ENCODE results near the gene RAB32. TPM values are rescaled to one million over a fixed set of nuclear protein-coding genes. Genes with fewer than 3 reads are reported as not detected.

Gene RAB32
- total RNA-seq, 1 donor from 2014 or later = 4.3 TPM

DNA sequence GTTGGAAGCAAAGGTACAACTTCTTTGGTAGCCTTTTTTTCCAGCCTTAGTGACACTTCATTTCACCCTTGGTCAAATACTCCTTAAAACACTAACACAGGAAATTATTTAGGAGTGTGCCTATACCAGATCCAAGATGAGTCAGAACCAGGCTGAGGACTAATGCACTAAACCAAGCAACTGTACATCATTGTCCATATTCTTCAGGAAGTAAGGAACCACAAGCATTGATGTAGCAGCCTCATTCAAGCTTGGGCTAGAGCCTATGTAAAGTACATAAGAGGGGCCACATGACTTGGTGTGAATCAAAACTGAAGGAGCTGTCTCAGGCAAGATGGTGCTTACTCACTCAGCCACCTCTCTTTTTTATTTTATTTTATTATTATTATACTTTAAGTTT is 34.4 kb downstream of the RAB32 start:
- H3K79me2 ChIP-seq (ENCODE audit: low read depth) = no peaks in the 10 kb centered on the region
- no peak overlapping the region for H3K4me3 Mint-ChIP-seq
- no peak overlapping the region for H3K27ac ChIP-seq
- H3K9ac ChIP-seq = no peak overlapping the region
- H3K4me3 ChIP-seq = no peak overlapping the region
- no peaks in the 10 kb centered on the region for H3F3A ChIP-seq (ENCODE audit: low read depth)
- H2AFZ ChIP-seq (replicated peaks) = no peak overlapping the region
- no peaks in the 10 kb centered on the region for H3K36me3 Mint-ChIP-seq
- no peak overlapping the region for H3K4me2 ChIP-seq
- no peaks in the 10 kb centered on the region for H3K36me3 ChIP-seq
- H3K4me1 Mint-ChIP-seq = no peaks in the 10 kb centered on the region
- no peaks in the 10 kb centered on the region for H3K27me3 Mint-ChIP-seq (ENCODE audit: insufficient read depth, low read depth)
- no peaks in the 10 kb centered on the region for H3K27me3 ChIP-seq
- H3K9me3 Mint-ChIP-seq = peaks cover 8% of the 10 kb centered on the region
- no peak overlapping the region for H3K27ac Mint-ChIP-seq
- no peaks in the 10 kb centered on the region for H4K20me1 ChIP-seq (ENCODE audit: low read depth)
- H3K4me1 ChIP-seq = no peaks in the 10 kb centered on the region
- DNase-seq (ENCODE audit: low spot score) = no peak
- H3K9me3 ChIP-seq (ENCODE audit: low read depth) = no peaks in the 10 kb centered on the region
- TF ChIP-seq, protein P1, sequence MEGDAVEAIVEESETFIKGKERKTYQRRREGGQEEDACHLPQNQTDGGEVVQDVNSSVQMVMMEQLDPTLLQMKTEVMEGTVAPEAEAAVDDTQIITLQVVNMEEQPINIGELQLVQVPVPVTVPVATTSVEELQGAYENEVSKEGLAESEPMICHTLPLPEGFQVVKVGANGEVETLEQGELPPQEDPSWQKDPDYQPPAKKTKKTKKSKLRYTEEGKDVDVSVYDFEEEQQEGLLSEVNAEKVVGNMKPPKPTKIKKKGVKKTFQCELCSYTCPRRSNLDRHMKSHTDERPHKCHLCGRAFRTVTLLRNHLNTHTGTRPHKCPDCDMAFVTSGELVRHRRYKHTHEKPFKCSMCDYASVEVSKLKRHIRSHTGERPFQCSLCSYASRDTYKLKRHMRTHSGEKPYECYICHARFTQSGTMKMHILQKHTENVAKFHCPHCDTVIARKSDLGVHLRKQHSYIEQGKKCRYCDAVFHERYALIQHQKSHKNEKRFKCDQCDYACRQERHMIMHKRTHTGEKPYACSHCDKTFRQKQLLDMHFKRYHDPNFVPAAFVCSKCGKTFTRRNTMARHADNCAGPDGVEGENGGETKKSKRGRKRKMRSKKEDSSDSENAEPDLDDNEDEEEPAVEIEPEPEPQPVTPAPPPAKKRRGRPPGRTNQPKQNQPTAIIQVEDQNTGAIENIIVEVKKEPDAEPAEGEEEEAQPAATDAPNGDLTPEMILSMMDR (IDR thresholded peaks at IDR 0.05) = no peak
- TF ChIP-seq EZH2 (IDR thresholded peaks at IDR 0.05) (no peak), EZH2phosphoT487 (IDR thresholded peaks at IDR 0.05) (no peak)

DNA sequence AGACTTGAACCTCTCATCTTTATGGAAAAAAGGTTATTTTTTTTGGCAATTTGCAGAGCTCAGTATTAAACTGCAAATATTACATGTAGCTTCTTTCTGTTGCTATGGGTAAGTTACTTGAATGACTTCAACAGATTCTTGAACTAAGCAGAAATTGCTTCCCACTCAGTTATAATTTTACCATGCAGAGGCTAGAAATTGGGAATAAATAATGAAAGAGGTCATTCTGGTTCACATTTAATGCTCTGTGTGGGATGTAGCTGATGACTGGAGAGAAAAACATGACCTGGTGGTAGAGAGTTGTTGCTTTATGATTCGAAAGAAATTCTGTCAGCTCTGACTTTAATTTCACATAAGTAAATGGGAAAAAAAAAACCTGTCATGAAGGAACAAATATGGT is 38.3 kb downstream of the RAB32 start:
- Mint-ChIP-seq H3K27me3 (ENCODE audit: insufficient read depth, low read depth) (no peaks in the 10 kb centered on the region), H3K4me3 (no peak overlapping the region), H3K27ac (no peak overlapping the region), H3K4me1 (no peaks in the 10 kb centered on the region), H3K9me3 (no peaks in the 10 kb centered on the region), H3K36me3 (no peaks in the 10 kb centered on the region)
- Histone ChIP-seq H3K27ac (no peak overlapping the region), H3K27me3 (no peaks in the 10 kb centered on the region), H3K4me2 (no peak overlapping the region), H3K36me3 (no peaks in the 10 kb centered on the region), H3K4me3 (no peak overlapping the region), H3K79me2 (ENCODE audit: low read depth) (no peaks in the 10 kb centered on the region), H3K9me3 (ENCODE audit: low read depth) (no peaks in the 10 kb centered on the region), H2AFZ (replicated peaks) (no peak overlapping the region), H3K4me1 (no peaks in the 10 kb centered on the region), H4K20me1 (ENCODE audit: low read depth) (no peaks in the 10 kb centered on the region), H3F3A (ENCODE audit: low read depth) (no peaks in the 10 kb centered on the region), H3K9ac (no peak overlapping the region)
- DNase-seq (ENCODE audit: low spot score) = no peak
- TF ChIP-seq EZH2phosphoT487 (IDR thresholded peaks at IDR 0.05) (no peak), EZH2 (IDR thresholded peaks at IDR 0.05) (no peak)
- TF ChIP-seq, protein P1 (IDR thresholded peaks at IDR 0.05) = no peak

DNA sequence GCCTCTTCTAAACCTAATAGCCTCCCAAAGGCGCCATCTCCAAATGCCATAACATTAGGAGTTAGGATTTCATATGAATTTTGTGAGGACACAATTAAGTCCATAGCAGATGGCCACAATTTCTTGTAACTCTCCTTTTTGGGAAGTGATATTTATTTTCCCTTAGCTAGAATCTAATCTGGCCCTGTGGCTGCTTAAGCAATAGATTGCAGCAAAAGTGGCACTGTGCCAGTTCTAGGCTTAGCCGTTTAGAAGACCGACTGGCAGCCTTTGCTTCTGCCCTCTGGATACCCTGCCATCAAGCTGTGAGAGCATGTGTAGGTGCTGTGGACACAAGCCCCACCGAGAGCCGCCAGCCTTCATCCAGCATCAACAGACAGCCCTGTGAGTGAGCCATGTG is 39.2 kb downstream of the RAB32 start:
- Histone ChIP-seq H3K27ac (no peak overlapping the region), H3K36me3 (no peaks in the 10 kb centered on the region), H3F3A (ENCODE audit: low read depth) (no peaks in the 10 kb centered on the region), H3K4me2 (no peak overlapping the region), H3K9ac (no peak overlapping the region), H3K4me1 (no peaks in the 10 kb centered on the region), H3K4me3 (no peak overlapping the region), H2AFZ (replicated peaks) (no peak overlapping the region), H3K9me3 (ENCODE audit: low read depth) (no peaks in the 10 kb centered on the region), H4K20me1 (ENCODE audit: low read depth) (no peaks in the 10 kb centered on the region), H3K27me3 (no peaks in the 10 kb centered on the region), H3K79me2 (ENCODE audit: low read depth) (no peaks in the 10 kb centered on the region)
- no peak overlapping the region for H3K4me3 Mint-ChIP-seq
- TF ChIP-seq EZH2phosphoT487 (IDR thresholded peaks at IDR 0.05) = no peak
- no peak for TF ChIP-seq EZH2 (IDR thresholded peaks at IDR 0.05)
- TF ChIP-seq, protein P1 (IDR thresholded peaks at IDR 0.05) = no peak
- H3K27ac Mint-ChIP-seq = no peak overlapping the region
- no peak for DNase-seq (ENCODE audit: low spot score)
- H3K36me3 Mint-ChIP-seq = no peaks in the 10 kb centered on the region
- no peaks in the 10 kb centered on the region for H3K4me1 Mint-ChIP-seq
- no peaks in the 10 kb centered on the region for H3K27me3 Mint-ChIP-seq (ENCODE audit: insufficient read depth, low read depth)
- H3K9me3 Mint-ChIP-seq = no peaks in the 10 kb centered on the region
